Ovary (tissue), 3 donors: ENCODE results near the gene TRIP12.

Experiments used
- EP300 ChIP-seq: sonication (generic); formaldehyde crosslinking; IDR thresholded peaks from one replicate; pipeline ENCODE4 v1.6.1; 2017; ENCODE audit warnings: antibody characterized with exemption
- POLR2A ChIP-seq: fragments of 450-650 bp; IDR thresholded peaks from one replicate; pipeline ENCODE4 v1.6.1; 2017; ENCODE audit warnings: antibody characterized with exemption, mild to moderate bottlenecking, moderate library complexity
- TF ChIP-seq, protein P1 (sequence below), 3 donors: fragments of 450-650 bp in 2 of 3; fragments of 200-600 bp in 1 of 3; IDR thresholded peaks; one replicate each; pipeline versions ENCODE4 v1.5.1 to v1.8.0; 2016 to 2022; ENCODE audit warnings: antibody characterized with exemption in 3 of 3, mild to moderate bottlenecking in 1 of 3
- donor health status: DM: no; HTN: no; CAD: no.

DNA sequence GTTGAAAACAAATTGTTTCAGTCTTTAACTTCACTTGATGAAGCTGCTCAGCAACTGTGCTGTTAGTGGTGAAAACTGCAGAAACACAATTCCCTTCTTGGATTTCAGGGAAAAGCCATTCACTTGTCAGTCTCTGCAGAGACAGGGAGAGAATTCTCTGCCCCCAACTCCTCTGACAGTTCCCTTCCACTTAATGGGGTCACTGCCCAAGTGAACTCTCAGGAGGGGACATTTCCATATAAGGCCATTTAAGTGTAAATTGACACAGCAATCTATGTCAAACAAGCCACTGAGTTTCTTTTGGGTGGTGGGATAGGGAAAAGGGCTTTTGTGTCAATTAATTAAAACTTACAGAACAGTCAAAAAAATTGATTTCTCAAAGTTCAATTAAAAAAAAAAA is 156.1 kb downstream of the TRIP12 start:
- TF ChIP-seq, protein P1, sequence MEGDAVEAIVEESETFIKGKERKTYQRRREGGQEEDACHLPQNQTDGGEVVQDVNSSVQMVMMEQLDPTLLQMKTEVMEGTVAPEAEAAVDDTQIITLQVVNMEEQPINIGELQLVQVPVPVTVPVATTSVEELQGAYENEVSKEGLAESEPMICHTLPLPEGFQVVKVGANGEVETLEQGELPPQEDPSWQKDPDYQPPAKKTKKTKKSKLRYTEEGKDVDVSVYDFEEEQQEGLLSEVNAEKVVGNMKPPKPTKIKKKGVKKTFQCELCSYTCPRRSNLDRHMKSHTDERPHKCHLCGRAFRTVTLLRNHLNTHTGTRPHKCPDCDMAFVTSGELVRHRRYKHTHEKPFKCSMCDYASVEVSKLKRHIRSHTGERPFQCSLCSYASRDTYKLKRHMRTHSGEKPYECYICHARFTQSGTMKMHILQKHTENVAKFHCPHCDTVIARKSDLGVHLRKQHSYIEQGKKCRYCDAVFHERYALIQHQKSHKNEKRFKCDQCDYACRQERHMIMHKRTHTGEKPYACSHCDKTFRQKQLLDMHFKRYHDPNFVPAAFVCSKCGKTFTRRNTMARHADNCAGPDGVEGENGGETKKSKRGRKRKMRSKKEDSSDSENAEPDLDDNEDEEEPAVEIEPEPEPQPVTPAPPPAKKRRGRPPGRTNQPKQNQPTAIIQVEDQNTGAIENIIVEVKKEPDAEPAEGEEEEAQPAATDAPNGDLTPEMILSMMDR (IDR thresholded peaks at IDR 0.05) = no peak
- TF ChIP-seq EP300 (no peak), POLR2A (no peak)
